Stimulated activated CD4-positive, alpha-beta T cell treated with anti-CD3 and anti-CD28 coated beads, Interleukin-15, amount 100 ng/mL, for 24 hours (primary cell): ENCODE measurements around the gene HORMAD2.

Experiments used
- DNase-seq: peaks from one replicate; pipeline ENCODE4 v3.0.0-alpha.2; 2020

Gene HORMAD2

DNA sequence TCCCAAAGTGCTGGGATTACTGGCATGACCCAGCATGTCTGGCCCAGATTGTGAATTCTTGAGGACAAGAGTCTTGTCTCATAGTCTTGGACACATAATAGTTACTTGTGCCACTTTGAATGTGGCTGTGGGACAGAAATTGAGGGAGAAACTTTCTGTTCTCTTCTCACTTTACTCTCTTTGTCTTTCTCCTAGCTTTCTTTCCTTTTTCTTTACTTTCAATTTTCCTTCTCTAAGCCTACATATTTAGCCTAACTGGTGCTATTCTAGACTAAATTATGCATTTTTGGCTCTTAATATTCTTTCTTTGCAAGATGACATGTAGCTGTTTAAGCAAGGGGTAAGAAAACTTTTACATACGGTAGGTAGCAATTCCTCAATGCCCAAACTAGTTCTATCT lies 33.2 kb downstream of the HORMAD2 start:
- no peak for DNase-seq

DNA sequence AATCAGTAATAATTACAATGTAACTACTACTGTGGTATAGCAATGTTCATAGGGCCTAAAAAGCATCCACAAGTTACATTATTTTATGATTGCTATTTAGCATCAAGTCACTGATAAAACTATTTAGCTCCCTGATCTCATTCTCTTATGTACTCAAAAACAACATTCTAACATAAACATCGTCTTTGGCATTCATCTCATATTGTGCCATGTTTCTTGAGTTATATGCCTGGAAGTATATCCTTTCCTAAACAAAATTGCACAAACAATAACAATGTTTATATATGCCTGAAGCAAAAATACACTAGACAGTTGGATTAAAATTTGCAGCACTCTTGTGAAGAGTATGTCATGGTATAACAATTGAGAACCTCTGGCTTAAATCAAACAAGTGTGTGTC lies 34.1 kb downstream of the HORMAD2 start:
- no peak for DNase-seq

DNA sequence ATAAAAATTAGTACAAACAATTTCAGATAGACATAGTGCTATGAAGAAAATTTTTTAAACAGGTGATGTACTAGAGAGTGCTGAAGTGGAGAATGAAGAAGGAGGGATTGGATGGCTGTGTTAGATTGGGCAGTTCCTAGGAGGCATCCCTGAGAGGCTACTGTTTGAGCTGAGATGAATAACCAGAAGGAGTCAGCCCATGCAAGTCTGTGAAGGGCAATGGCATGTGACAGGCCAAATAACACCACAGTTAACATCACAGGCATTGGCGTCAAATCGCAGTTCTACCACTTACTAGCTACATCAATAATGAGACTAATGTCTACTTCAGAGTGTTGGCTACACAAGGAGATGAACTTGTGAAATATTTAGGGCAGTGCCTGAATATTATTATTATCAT lies 35.4 kb downstream of the HORMAD2 start:
- DNase-seq, result no peak

DNA sequence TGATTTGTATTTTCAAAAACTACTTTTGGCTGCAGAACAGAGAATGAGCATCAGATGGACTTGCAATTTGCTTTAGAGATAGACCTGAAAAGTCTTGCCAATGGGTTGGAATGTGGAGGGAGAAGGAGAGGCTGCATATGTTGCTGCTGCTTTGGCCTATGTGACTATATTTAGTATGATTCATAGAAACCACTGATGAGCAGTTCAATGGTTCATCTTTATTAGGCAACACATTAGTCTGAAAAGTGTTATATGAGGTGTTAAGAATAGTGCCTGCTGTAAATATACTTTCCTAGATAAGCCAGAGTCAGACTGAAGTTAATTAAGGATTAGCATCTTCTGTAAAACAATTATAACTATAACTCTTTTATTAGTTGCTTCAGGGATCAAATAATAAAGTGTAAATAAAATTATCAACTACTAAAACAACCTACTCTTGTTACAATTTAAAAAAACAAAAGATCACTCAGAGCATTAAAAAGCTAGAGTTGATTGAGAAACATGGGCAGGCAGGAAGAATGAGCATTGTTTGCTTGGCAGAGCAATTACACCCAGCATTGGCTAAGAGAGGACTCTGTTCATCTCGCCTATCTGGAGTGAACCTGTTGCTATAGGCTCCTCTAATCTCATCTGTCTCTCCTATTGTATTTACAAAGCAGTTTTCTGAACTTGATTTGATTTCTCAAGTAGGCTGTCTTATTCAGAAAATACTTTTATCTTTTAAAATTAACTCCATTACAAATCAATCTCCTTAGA lies 36.3 kb downstream of the HORMAD2 start:
- DNase-seq, result no peak

DNA sequence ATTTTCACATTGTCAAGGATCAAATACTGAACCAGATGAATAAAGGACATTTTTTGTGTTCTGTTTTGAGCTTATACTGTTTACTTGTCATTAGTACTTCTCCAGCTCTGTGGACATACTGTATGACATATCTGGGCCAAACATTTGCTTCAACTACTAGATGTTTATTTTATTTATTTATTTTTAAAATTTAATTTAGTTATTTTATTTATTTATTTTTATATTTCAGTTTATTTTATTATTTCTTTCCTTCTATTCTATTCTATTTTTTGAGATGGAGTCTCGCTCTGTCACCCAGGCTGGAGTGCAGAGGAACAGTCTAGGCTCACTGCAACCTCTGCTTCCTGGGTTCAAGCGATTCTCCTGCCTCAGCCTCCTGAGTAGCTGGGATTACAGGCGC lies 37.0 kb downstream of the HORMAD2 start:
- no peak for DNase-seq

DNA sequence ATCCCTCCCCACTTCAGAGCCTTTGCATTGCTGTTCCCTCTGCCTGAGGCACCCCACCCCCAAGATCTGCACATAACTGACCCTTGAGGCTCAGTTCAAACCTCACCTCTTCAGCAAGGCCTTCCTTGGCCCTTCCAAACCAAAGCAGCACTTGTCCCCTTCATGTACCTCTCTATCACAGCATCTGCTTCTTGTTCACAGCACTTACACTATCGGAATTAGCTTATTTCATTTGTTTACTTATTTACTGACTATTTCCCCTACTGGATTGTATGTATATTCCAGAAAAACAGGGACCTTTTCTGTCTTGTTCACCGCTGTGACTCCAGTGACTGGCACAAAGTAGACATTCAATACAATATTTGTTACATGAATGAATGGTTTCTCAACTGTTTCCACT lies 38.0 kb downstream of the HORMAD2 start:
- DNase-seq, result no peak

DNA sequence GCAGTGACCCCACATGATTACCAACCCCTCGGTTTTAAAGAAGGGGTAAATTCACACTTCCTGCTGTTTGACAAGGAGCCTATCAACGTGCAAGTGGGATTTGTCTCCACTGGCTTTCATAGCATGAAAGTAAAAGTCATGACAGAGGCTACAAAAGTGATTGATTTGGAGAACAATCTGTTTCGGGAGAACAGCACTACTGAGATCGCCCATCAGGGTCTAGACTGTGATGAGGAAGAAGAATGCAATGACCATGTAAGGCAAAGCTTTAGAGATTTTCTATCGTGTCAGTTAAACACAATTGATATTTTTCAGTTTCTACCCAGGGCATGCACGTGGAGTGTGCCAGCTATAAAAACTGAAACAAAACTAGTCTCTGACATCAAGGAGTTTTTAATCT lies 41.7 kb downstream of the HORMAD2 start:
- DNase-seq, result peak; percentile 25

DNA sequence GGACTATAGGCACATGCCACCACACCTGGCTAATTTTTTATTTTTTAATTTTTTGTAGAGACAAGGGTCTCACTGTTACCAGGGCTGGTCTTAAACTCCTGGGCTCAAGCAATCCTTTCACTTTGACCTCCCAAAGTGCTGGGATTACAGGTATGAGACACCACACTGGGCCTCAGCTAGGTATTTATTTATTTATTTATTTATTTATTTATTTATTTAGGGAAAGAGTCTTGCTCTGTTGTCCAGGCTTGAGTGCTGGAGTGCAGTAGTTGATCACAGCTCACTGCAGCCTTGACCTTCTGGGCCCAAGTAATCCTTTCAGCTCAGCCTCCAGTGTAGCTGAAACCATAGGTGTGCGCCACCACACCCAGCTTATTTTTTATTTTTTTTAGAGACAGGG lies 43.2 kb downstream of the HORMAD2 start:
- no peak for DNase-seq

DNA sequence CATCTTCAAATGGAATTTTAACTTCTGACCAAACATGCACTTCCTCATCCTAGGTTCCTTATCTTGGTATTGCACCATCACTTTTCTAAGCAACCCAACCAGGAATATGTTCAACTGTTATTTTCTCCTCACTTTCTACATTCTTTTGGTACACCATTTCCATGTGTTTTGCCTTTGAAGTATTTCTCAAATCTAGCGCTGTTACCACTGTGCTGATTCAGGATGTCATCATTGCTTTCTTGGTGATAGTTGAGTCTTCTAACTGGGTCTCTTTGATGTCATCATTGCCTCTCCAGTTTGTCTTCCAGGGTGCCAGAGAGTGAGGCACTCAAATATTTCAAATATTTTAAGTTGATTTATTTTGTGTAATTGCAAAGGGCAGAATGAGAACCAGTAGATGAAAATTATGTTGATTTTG lies 47.5 kb downstream of the HORMAD2 start:
- no peak for DNase-seq

DNA sequence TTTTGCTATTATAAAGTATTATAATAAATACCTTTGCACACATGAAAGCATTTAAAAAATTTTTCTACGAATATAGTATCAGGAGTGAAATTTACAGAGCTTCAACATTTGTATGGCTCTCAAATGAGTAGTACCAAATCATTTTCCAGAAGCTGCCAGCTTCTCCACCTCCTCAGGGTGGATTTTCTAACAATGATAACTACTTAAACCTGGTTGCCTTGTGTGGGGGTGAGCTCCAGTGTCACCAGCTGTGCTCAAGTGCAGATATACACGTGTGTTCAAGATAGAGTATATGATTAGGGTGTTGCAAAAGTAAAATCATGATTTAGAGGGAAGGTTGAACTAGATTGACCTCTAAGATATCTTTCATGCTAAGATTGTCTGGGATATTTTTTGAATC lies 48.2 kb downstream of the HORMAD2 start:
- DNase-seq, result no peak

DNA sequence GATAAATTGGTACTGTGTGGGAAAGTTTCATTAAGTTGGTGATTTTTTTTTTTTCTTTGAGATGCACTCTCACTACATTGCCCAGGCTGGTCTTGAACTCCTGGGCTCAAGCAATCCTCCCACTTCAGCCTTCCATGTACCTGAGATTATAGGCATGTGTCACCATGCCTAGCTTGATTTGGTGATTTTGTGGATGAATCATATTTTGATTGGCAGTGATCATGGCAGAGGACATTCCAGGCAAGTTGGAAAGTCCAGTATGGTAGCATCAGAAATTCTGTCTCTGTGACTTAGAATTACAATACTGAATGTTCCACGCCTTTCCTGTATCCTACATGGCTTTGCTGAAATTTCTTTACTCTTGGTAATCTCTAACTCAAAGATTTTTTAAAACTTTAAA lies 49.4 kb downstream of the HORMAD2 start:
- no peak for DNase-seq

DNA sequence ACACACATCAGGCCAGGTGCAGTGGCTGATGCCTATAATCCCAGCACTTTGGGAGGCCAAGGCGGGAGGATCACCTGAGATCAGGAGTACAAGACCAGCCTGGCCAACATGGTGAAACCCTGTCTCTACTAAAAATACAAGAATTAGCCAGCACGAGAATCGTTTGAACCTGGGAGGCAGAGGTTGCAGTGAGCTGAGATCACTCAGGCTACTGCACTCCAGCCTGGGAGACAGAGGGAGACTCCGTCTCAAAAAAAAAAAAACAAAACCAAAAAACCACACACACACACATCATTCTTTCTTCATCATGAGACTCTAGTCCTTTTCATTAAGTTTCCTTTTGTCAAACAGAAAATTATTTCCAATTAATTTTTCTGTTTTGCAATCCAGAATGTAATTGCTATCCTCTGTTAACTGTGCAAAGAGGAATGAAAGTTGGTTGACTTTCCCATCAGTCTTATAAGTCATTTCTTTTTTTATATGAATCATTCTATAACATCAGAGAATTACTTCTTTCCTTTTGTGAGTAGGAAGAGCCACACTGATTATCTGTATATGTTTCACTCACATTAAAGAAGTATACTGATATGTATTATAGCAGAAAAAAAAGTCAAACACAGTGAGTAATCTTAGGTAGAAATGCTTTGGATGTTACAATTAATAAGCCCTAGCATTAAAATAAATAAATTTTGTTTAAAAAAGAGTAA lies 52.2 kb downstream of the HORMAD2 start:
- no peak for DNase-seq

DNA sequence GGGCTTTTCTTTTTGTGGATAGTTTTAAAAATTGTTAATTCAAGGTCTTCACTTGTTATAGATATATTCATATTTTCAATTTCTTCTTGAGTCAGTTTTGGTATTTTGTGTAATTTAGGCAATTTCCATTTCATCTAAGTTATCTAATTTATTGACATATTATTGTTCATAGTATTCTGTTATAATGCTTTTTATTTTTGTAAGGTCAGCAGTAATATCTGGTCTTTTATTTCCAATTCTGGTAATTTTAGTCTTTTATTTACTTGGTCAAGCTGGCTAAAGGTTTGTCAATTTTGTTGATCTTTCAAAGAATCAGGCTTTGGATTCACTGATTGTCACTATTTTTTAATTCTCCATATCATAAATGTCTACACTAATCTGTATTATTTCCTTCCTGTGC lies 60.1 kb downstream of the HORMAD2 start:
- DNase-seq, result no peak

DNA sequence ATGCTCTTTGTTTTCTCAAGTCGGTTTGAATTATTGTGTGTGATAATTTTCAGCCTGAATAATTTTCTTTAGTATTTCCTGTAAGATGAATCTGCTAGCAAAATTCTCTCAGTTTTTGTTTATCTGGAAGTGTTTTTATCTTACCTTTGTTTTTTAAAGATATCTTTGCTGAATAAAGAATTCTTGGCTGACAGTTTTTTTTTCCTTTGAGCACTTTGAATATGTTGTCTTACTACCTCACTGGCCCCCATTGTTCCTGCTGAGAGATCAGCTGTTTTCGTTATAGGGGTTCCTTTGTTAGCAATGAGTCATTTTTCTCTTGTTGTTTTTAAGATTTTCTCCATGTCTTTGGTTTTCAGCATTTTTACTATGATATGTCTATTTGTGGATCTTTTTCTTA lies 63.0 kb downstream of the HORMAD2 start:
- no peak for DNase-seq

DNA sequence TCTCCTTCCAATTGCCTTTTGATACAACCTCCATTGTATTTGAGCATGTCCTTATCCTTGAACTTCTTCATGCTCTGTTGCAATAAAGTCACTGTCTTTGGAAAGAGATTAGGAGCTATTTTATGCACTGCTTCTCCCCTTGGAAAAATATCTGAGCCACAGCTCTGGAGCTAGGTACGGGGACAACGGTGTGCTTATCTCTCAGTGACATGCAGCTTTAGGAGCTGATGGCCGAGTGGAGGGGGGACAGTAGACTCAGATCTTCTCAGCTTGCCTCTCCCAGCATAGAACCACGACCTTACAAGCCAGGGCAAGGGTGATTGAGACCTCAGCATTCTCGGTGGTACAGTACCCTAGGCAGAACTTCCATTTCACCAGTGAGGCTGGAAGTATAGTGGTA lies 64.1 kb downstream of the HORMAD2 start:
- DNase-seq, result no peak

DNA sequence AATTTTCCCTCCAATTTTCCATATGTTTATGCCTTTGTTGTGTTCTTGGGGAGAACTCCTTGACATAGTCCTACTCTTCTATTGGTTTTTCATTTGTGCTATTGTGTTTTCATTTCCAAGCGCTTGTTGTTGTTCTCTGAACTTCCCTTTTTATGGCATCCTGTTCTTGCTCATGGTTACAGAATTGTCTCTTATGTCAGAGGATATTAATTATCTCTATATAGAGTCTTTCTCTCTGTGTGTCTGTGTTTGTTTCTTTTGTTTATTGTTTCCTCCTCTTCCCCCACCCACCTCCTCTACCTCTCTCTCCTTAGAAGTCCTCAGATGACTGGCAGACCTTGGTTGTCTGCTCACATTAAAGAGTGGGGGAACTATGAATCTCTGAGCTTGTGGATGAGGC lies 69.9 kb downstream of the HORMAD2 start:
- DNase-seq, result no peak

DNA sequence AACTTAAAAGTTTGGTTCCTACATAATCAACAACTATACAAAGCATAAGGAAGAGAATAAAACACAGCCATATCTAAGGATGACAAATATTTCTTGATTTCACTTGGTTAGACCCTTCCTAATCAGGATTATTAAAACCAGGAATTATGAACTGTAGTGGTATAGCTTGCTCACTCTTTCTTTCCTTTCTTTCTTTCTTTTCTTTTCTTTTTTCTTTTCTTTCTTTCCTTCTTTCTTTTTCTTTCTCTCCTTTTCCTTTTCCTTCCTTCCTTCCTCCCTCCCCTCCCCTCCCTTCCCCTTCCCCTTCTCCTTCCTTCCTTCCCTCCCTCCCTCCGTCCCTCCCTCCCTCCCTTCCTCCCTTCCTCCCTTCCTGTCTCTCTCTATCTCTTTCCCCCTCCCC lies 78.0 kb downstream of the HORMAD2 start:
- DNase-seq, result no peak

DNA sequence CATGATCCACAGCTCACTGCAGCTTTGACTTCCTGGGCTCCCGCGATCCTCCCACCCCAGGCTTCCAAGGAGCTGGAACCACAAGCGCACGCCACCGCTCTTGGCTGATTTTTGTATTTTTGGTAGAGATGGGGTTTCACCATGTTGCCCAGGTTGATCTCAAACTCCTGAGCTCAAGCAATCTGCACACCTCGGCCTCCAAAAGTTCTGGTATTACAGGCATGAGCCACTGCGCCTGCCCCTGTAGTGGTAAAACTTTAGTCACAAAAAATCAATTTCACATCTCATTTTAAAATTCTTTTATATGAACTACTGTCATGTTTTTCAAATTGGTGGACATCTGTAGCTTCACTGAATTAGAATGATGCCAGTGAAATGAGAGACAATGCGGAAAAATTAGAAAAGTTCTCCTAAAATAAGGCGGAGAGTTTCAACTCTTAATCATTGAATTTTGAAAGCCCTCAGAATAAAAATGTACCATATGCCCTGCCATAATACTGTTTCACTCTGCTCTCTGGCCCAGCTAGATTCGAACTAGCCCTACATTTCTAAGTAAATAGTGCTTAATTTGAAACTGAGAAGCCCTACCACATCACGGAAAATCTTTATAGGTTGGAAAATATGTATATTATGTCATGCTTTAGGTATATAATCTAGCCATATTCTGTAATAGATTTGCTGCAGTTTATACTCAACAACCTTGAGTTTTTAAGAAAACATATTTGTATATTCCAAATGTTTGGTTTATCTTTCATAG lies 78.7 kb downstream of the HORMAD2 start:
- peak; percentile 42 for DNase-seq

DNA sequence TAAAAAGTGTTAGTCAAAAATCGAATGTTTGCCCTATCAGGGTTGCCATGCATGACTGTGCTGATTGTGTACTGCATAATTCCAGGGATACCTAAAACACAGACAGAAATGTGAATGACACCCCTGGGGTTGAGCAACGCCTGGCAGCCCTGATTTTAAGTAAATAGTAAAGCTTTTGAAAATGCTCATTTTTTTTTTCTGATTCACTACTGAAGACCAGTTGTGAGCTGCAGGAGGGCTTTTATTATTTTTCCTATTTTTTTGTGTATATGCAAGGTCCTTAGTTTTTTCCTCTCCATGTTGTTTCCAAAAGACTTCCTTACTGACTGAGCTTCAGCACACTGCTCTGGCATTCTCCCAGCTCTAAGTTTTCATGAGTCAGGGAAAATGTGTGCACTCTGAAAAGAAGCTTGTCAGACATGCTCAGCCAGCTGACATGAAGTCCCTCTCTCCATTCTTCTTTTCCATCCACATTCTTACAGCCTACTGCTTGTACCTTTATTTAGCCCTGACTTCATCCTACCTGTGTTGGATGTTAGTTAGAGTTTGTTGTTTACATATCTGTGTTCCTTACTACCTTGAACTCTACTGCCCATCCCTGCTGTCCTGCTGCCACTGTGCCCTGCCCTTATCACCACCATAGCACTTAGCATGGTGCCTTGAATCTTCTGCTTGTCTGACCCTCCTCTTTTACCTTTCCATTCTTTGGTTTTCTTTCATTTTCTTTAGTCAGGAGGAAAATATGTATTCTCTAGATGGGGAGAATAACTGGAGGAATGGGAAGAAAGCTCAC lies 79.5 kb downstream of the HORMAD2 start:
- DNase-seq, result no peak

DNA sequence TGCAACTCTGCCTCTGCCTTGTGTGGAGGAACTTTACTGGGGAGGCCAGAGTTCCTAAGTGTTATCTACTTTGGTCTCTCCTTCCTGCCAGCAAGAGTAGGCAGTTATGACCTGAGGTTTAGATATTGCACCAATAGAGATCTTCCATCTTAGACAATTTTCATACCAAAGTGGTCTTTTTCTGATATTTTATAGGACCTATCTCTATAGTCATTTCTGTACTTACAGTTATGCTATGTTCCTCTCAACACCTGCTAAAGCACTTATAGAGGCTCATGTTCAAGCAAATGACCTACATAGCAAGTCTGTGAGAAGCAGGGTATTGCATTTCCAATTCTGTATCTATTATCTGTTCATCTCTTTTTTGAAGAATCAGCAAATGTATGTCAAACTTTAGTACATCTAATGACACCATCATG lies 80.8 kb downstream of the HORMAD2 start:
- DNase-seq, result no peak

DNA sequence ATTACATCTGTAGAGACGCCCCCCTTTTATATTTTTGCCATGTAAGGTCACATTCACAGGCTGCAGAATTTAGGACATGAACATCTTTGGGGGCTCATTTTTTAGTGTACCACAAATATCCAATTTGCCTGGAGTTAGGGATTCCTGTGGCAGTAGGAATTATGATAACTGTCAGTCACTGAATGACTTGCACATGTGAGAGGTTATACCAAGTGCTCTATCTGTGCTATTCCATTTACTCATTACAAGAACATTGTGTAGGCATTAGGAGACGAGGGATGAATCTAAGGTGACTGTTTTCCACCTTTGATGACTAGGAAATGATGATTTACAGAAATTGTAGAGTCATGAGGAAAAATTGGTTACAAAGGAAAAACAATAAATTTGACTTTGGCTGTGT lies 87.0 kb downstream of the HORMAD2 start:
- DNase-seq, result no peak

DNA sequence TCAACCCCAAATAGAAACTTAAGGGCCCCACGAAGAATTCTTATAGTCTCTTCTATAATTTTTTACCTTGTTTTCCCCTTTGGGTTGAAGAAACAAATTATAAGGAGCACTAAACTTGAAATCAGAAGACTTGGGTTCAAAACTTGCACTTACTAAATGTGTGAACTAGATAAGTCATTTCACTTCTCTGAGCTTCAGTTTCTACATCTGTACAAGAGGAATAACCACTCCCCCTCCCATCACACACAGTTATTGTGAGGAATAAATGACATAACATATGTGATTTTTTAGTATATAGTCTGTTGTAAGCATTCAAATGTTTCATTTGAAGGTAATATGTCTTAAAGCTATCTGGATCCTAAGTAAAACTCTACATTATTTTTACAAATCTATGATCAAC lies 87.5 kb downstream of the HORMAD2 start:
- DNase-seq, result no peak

DNA sequence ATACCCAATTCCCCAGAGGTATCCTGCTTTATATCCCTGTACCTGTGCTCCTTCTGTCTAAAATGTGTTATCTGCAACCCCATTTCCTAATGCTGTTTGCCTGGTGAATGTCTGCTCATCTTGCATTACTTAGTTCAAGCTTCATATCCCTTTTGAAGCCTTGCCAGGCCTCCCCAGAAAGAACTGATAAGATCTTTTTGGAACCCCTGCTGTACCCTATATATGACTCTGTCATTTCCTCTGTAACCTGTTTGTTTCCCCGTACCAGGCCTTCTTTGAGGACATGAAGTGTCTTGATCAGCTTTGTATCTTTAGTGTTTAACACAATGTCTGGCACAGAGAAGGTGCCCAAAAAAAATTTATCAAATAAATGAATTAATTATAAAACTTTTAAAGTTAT lies 88.7 kb downstream of the HORMAD2 start:
- DNase-seq, result no peak
